K562 (cell line): Measurements from ENCODE around the gene CCT5. TPM values are rescaled to one million over a fixed set of nuclear protein-coding genes. Genes with fewer than 3 reads are reported as not detected.

Source experiments
- ARHGAP35 ChIP-seq: fragments of 450-650 bp; IDR thresholded peaks from 2 replicates; pipeline ENCODE4 v1.6.1; 2018; ENCODE audit not compliant: partially characterized antibody
- BHLHE40 ChIP-seq: IDR thresholded peaks from 2 replicates; pipeline ENCODE4 v1.6.1; 2011; ENCODE audit warnings: low read length, improper control_type of control experiment
- GABPA ChIP-seq: fragments of 200-800 bp; sonication (Bioruptor generic); conservative IDR thresholded peaks from 2 replicates; pipeline ENCODE4 v1.6.1; 2016; ENCODE audit warnings: low read depth, missing genetic modification characterization, missing compliant biosample characterization
- NFE2L1 ChIP-seq: fragments of 450-650 bp; IDR thresholded peaks from 2 replicates; pipeline ENCODE4 v1.6.1; 2016; ENCODE audit warnings: missing genetic modification characterization, low read depth, mild to moderate bottlenecking, missing compliant biosample characterization, moderate library complexity, borderline replicate concordance
- ZBTB8A ChIP-seq: fragments of 450-650 bp; IDR thresholded peaks from 2 replicates; pipeline ENCODE4 v1.6.1; 2018; ENCODE audit warnings: mild to moderate bottlenecking, moderate library complexity; ENCODE audit not compliant: partially characterized antibody
- ZNF696 ChIP-seq: fragments of 250-450 bp; sonication (Bioruptor Pico); conservative IDR thresholded peaks from 2 replicates; pipeline ENCODE4 v1.4.0; 2020; ENCODE audit warnings: mild to moderate bottlenecking, moderate library complexity
- polyA plus RNA-seq, 8 experiments: library from polyadenylated mRNA; depleted of rRNA in 4 of 8; stranded (reverse) in 5 of 8; unstranded in 3 of 8; fragments of >200 nt; fragmentation: Nextera tagmentation in 2 of 8; fragmentation: Illumina TruSeq in 1 of 8; extraction: Ambion mirVana in 2 of 8; extraction: Trizol in 1 of 8; gene quantifications; 2 replicates each; pipeline versions ENCODE4 v1.2.1 to v1.2.3, GENCODE V29; 2011 to 2014; ENCODE audit warnings: inconsistent platforms in 1 of 8, missing spikeins in 1 of 8
- total RNA-seq, 7 experiments: library from RNA; depleted of rRNA in 6 of 7; stranded (reverse); fragments of >200 nt in 6 of 7; fragmentation: Illumina TruSeq in 2 of 7; extraction: Trizol in 2 of 7; gene quantifications; 2 replicates each; pipeline versions ENCODE4 v1.2.1 to v1.2.3, GENCODE V29; 2011 to 2021; ENCODE audit warnings: low replicate concordance in 1 of 7
- TF ChIP-seq, protein P1 (sequence below): fragments of 450-650 bp; IDR thresholded peaks from 2 replicates; pipeline ENCODE4 v1.6.1; 2014; ENCODE audit warnings: low read depth, mild to moderate bottlenecking, moderate library complexity, borderline replicate concordance
- TF ChIP-seq, protein P2 (sequence below): fragments of 250-450 bp; sonication (Bioruptor Pico); IDR thresholded peaks from 2 replicates; pipeline ENCODE4 v1.5.0; 2021; ENCODE audit warnings: mild to moderate bottlenecking, borderline replicate concordance
- TF ChIP-seq, protein P3 (sequence below), 2 experiments: fragments of 450-650 bp; IDR thresholded peaks; 2 replicates each; pipeline ENCODE4 v1.6.1; 2016; ENCODE audit warnings: mild to moderate bottlenecking in 2 of 2, borderline replicate concordance in 1 of 2, low read depth in 1 of 2, moderate library complexity in 1 of 2
- TF ChIP-seq, protein P4 (sequence below): fragments of 250-450 bp; sonication (Bioruptor Pico); IDR thresholded peaks from 2 replicates; pipeline ENCODE4 v1.6.1; 2021; ENCODE audit warnings: mild to moderate bottlenecking
- TF ChIP-seq, protein P5 (sequence below): fragments of 250-450 bp; sonication (Bioruptor Pico); IDR thresholded peaks from 2 replicates; pipeline ENCODE4 v1.8.0; 2021; ENCODE audit warnings: mild to moderate bottlenecking, moderate library complexity

Gene CCT5
- total and polyA plus RNA-seq, 9 of the 15 experiments (the other 6 are each of a cell fraction or from before 2014, with no cell fraction given): 782 to 1,606 (median 1,153) TPM

DNA sequence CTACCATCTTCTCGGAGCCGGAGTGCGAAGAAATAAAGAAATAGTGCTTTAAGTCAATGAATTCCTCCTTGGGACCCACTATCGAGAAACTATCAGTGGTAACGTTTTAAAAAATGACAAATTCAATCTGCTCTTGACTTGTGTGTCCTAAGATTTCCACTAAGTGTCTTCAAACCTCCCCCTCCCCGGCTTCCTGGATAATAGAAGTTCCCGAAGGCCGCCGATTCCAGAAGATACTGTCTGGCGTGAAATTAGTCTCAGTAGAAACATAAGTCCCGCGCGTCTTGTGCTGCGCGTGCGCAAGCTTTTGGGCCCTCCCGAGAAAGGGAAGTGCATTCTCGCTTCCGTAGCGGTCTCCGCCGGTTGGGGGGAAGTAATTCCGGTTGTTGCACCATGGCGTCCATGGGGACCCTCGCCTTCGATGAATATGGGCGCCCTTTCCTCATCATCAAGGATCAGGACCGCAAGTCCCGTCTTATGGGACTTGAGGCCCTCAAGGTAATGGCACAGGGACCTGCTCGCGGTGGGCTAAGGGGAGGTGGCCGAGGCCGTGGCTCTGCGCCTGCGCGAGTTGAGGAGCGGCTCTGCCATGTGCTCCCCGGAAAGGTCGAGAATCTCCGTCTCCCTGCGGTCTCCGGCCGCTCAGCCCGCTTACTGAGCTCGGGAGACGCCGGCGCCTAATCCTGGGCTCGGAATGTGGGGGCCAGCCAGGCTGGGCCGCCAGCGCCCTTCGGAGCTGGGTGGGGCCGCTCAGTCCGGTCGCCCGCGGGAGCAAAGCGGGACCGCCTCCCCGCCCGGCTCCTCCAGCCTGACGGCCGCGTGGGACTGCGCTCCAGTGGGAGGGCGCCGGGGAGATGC lies at the start of gene CCT5 (continued):
- no peak for TF ChIP-seq ZBTB8A
- TF ChIP-seq, protein P1, sequence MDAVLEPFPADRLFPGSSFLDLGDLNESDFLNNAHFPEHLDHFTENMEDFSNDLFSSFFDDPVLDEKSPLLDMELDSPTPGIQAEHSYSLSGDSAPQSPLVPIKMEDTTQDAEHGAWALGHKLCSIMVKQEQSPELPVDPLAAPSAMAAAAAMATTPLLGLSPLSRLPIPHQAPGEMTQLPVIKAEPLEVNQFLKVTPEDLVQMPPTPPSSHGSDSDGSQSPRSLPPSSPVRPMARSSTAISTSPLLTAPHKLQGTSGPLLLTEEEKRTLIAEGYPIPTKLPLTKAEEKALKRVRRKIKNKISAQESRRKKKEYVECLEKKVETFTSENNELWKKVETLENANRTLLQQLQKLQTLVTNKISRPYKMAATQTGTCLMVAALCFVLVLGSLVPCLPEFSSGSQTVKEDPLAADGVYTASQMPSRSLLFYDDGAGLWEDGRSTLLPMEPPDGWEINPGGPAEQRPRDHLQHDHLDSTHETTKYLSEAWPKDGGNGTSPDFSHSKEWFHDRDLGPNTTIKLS: no peak
- peak; percentile 87 for TF ChIP-seq BHLHE40
- TF ChIP-seq GABPA (tag): peak; percentile 96
- TF ChIP-seq, protein P2, sequence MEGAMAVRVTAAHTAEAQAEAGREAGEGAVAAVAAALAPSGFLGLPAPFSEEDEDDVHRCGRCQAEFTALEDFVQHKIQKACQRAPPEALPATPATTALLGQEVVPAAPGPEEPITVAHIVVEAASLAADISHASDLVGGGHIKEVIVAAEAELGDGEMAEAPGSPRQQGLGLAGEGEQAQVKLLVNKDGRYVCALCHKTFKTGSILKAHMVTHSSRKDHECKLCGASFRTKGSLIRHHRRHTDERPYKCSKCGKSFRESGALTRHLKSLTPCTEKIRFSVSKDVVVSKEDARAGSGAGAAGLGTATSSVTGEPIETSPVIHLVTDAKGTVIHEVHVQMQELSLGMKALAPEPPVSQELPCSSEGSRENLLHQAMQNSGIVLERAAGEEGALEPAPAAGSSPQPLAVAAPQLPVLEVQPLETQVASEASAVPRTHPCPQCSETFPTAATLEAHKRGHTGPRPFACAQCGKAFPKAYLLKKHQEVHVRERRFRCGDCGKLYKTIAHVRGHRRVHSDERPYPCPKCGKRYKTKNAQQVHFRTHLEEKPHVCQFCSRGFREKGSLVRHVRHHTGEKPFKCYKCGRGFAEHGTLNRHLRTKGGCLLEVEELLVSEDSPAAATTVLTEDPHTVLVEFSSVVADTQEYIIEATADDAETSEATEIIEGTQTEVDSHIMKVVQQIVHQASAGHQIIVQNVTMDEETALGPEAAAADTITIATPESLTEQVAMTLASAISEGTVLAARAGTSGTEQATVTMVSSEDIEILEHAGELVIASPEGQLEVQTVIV (CRISPR knock-in tag): no peak
- TF ChIP-seq NFE2L1: no peak
- TF ChIP-seq, protein P3, sequence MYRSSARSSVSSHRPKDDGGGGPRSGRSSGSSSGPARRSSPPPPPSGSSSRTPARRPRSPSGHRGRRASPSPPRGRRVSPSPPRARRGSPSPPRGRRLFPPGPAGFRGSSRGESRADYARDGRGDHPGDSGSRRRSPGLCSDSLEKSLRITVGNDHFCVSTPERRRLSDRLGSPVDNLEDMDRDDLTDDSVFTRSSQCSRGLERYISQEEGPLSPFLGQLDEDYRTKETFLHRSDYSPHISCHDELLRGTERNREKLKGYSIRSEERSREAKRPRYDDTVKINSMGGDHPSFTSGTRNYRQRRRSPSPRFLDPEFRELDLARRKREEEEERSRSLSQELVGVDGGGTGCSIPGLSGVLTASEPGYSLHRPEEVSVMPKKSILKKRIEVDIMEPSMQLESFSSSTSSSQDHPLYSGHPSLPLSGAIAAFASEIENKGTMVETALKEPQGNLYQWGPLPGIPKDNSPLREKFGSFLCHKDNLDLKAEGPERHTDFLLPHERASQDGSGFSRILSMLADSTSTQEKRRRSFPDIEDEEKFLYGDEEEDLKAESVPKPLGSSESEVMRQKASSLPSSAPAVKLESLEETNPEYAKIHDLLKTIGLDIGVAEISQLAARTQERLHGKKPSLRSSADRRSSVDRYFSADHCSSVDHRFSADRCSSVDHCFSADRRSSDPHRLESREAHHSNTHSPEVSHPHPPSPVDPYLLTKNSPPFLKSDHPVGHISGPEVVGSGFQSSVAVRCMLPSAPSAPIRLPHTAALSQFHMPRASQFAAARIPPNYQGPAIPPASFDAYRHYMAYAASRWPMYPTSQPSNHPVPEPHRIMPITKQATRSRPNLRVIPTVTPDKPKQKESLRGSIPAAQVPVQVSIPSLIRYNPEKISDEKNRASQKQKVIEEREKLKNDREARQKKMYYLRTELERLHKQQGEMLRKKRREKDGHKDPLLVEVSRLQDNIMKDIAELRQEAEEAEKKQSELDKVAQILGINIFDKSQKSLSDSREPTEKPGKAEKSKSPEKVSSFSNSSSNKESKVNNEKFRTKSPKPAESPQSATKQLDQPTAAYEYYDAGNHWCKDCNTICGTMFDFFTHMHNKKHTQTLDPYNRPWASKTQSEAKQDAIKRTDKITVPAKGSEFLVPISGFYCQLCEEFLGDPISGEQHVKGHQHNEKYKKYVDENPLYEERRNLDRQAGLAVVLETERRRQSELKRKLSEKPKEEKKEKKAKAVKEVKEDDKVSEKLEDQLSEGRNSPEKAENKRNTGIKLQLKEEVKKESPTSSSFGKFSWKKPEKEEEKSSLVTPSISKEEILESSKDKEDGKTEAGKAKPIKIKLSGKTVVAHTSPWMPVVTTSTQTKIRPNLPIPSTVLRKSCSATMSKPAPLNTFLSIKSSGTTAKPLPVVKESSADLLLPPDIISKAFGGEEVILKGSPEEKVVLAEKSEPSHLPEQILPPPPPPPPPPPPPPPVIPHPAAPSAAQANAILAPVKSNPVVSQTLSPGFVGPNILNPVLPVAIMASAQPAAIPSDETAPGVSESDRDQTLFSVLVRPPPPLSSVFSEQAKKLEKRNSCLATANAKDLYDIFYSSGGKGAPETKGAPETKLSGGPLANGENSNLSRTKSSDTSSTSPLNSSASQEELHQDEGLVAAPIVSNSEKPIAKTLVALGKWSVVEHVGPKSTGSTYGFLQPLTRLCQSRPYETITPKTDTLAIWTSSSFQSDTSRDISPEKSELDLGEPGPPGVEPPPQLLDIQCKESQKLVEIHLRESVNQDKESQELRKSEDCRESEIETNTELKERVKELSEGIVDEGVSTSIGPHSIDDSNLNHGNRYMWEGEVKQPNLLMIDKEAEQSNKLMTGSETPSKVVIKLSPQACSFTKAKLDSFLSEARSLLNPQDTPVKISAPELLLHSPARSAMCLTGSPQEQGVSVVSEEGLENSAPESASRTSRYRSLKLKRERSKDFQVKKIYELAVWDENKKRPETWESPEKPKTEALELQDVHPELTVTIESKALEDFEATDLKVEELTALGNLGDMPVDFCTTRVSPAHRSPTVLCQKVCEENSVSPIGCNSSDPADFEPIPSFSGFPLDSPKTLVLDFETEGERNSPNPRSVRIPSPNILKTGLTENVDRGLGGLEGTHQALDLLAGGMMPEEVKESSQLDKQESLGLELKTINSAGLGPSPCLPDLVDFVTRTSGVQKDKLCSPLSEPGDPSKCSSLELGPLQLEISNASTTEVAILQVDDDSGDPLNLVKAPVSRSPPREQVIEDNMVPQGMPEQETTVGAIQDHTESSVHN (IDR thresholded peaks at IDR 0.05; ENCODE audit: borderline replicate concordance in 1 of 2, low read depth in 1 of 2): peak in 1 of 2 experiments; percentile 43; a peak in 1 of 4 replicates
- no peak for TF ChIP-seq ZNF696
- TF ChIP-seq, protein P4, sequence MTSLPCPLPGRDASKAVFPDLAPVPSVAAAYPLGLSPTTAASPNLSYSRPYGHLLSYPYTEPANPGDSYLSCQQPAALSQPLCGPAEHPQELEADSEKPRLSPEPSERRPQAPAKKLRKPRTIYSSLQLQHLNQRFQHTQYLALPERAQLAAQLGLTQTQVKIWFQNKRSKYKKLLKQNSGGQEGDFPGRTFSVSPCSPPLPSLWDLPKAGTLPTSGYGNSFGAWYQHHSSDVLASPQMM (CRISPR knock-in tag): no peak
- TF ChIP-seq ARHGAP35: no peak
- TF ChIP-seq, protein P5, sequence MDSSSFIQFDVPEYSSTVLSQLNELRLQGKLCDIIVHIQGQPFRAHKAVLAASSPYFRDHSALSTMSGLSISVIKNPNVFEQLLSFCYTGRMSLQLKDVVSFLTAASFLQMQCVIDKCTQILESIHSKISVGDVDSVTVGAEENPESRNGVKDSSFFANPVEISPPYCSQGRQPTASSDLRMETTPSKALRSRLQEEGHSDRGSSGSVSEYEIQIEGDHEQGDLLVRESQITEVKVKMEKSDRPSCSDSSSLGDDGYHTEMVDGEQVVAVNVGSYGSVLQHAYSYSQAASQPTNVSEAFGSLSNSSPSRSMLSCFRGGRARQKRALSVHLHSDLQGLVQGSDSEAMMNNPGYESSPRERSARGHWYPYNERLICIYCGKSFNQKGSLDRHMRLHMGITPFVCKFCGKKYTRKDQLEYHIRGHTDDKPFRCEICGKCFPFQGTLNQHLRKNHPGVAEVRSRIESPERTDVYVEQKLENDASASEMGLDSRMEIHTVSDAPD (CRISPR knock-in tag): no peak
